Type B pancreatic cell (in vitro differentiated cells): ENCODE measurements around the gene IRF3. TPM values are rescaled to one million over a fixed set of nuclear protein-coding genes. Genes with fewer than 3 reads are reported as not detected.

ENCODE experiments used
- DNase-seq: peaks from one replicate; pipeline ENCODE4 v3.0.0; 2021; ENCODE audit warnings: mixed read lengths; ENCODE audit not compliant: unreplicated experiment; ENCODE audit errors: extremely low spot score
- H3K27ac Mint-ChIP-seq: 2 replicates; pipeline ENCODE4 v1.8.0; 2021; ENCODE audit warnings: mild to moderate bottlenecking, mixed read lengths
- H3K27me3 Mint-ChIP-seq: 2 replicates; pipeline ENCODE4 v1.8.0; 2021; ENCODE audit warnings: mixed read lengths
- H3K36me3 Mint-ChIP-seq: 2 replicates; pipeline ENCODE4 v1.8.0; 2021; ENCODE audit warnings: mixed read lengths
- H3K4me1 Mint-ChIP-seq: one replicate; pipeline ENCODE4 v1.8.0; 2021; ENCODE audit warnings: mixed read lengths; ENCODE audit not compliant: unreplicated experiment
- H3K4me3 Mint-ChIP-seq: 2 replicates; pipeline ENCODE4 v1.8.0; 2021; ENCODE audit warnings: mild to moderate bottlenecking, mixed read lengths
- H3K9me3 Mint-ChIP-seq: 2 replicates; pipeline ENCODE4 v1.8.0; 2021; ENCODE audit warnings: mixed read lengths
- CTCF ChIP-seq: fragments of 200-600 bp; sonication (generic); conservative IDR thresholded peaks from 2 replicates; pipeline ENCODE4 v1.5.0; 2021; ENCODE audit warnings: antibody characterized with exemption, mild to moderate bottlenecking
- total RNA-seq: library from RNA; stranded (reverse); gene quantifications from 2 replicates; pipeline ENCODE4 v1.2.1, GENCODE V29; 2021; ENCODE audit warnings: low replicate concordance

Gene IRF3
- total RNA-seq, 1 donor from 2014 or later: 81.4 TPM

GRCh38 chr19:49689133-49690078, 23.7 kb upstream of the IRF3 start, which contains the start of gene ADM5:
Gene ADM5, plus strand, starts transcription at chr19:49689594. Its CDS starts 244 bp downstream, at chr19:49689838.
- peak within 1 kb of the TSS; percentile 87 for H3K27ac Mint-ChIP-seq
- peak; percentile 60 for TF ChIP-seq CTCF
- peaks cover 6% of the 10 kb centered on the region for H3K36me3 Mint-ChIP-seq
- DNase-seq: peak; percentile 75
- H3K9me3 Mint-ChIP-seq: no peaks in the 10 kb centered on the region
- H3K4me1 Mint-ChIP-seq: peaks cover 20% of the 10 kb centered on the region
- peak within 1 kb of the TSS; percentile 92 for H3K4me3 Mint-ChIP-seq
- H3K27me3 Mint-ChIP-seq: peaks cover 9% of the 10 kb centered on the region

DNA sequence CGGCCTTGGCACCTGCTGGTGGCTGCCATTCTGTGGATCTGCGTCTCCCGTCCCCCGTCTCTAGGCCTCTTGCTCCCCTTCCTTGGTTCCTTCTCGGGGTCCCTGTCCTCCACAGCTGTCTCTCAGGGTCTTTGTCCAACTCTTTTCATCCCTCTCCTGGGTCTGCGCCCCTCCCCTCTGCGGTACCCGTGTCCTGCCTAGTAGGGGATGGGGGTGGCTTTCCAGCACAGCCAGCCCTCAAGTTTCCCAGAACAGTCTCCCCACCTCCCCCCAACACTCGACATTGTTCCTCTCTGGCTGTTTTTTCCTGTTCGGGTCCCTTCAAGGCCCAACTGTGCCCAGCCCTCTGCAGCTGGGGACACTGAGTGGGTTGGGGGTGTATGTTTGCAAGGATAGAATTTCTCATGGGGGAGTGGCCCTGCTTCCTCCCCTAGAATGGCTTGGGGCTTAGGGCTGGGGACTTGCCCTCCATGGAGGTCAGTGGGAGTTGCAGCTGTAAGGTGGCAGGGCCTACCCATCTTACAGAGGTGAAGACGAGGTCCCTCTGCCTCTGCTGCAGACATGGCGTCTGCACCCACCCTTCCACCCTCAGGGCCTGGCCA, 23.0 kb upstream of the IRF3 start:
- H3K9me3 Mint-ChIP-seq: no peaks in the 10 kb centered on the region
- no peak for DNase-seq
- no peak for TF ChIP-seq CTCF
- H3K4me1 Mint-ChIP-seq: peaks cover 20% of the 10 kb centered on the region
- H3K36me3 Mint-ChIP-seq: peaks cover 11% of the 10 kb centered on the region
- H3K27me3 Mint-ChIP-seq: peaks cover 9% of the 10 kb centered on the region
- H3K4me3 Mint-ChIP-seq: no peak overlapping the region
- no peak overlapping the region for H3K27ac Mint-ChIP-seq

DNA sequence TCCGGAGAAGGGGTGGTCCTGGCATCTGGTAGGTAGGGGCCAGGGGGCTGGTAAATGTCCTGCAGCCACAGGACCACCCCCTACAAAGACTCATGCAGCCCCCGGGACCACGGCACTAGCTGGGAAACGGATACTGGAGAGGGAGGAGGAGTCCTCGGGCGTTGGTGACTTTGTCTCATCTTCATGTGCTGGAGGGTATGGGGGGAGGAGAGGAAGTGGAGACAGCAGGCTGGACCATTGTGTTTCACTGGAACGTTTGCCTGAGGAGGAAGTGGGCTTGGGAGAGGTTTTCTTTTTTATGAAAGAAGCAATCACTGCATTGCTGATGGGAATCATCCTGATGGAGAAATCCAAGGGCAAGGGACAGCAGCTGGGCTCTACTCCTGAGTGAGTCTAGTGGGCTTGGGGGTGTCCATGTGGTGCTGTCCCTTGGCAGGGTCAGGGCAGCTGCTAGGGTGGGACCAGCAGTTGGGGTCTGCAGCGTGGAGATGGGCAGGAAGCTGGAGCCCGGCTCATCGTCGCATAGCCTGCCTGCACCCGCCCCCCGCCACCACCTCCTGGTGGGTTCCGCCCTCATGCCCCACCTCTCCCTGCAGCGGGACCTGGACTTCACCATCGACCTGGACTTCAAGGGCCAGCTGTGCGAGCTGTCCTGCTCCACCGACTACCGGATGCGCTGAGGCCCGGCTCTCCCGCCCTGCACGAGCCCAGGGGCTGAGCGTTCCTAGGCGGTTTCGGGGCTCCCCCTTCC, 22.1 kb upstream of the IRF3 start:
- H3K4me1 Mint-ChIP-seq: peaks cover 20% of the 10 kb centered on the region
- H3K9me3 Mint-ChIP-seq: no peaks in the 10 kb centered on the region
- peaks cover 11% of the 10 kb centered on the region for H3K36me3 Mint-ChIP-seq
- H3K27me3 Mint-ChIP-seq: peaks cover 9% of the 10 kb centered on the region
- peak overlapping the region; percentile 55 for H3K4me3 Mint-ChIP-seq
- peak; percentile 68 for DNase-seq
- H3K27ac Mint-ChIP-seq: no peak overlapping the region
- TF ChIP-seq CTCF: no peak

DNA sequence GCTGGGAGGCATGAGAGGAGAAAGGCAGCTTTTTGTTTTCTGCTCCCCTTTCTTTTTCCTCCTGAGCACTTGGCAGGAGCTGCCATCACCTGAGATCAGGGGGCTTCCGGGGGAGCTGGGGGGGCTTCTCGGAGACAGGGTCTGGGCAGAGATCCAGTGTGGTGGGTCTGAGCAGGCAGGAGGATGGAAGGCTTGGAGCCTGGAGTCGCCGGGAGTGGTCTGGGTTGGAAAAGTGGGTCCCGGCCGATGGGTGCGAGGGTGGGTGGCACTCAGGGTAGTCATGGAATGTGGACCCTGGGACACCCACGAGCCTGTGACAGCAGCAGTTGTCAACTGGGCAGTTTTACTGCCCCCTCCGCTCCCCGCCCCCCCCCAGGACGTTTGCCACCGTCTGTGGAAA, 21.5 kb upstream of the IRF3 start:
- Mint-ChIP-seq H3K9me3 (no peaks in the 10 kb centered on the region), H3K4me1 (peaks cover 20% of the 10 kb centered on the region), H3K27me3 (peaks cover 9% of the 10 kb centered on the region), H3K27ac (no peak overlapping the region), H3K36me3 (peaks cover 11% of the 10 kb centered on the region), H3K4me3 (no peak overlapping the region)
- DNase-seq: no peak
- TF ChIP-seq CTCF: no peak

DNA sequence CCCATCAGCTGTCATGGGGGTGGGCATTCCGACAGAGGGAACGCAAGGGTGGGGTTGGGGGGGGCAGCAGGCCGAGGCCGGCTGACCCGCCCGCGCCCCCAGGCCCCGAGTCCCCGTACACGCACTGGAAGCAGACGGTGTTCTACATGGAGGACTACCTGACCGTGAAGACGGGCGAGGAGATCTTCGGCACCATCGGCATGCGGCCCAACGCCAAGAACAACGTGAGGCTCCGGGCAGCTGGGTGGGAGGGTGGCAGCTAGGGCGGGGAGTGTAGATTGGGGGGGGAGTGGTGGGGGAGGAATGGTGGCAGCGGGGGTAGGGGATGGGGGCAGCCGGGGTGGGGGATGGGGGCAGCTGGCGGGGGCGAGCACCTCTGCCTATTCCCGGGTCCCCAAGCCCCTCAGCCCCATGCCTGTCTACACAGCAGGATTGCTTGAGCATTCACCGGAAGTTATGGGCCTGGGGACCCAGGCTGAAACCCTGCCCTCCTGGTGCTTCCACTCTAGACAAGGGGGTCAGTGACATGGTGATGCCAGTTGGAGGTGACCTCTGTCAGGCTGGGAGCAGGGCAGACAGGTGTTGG, 20.9 kb upstream of the IRF3 start:
- Mint-ChIP-seq H3K27ac (no peak overlapping the region), H3K36me3 (peaks cover 11% of the 10 kb centered on the region), H3K27me3 (peaks cover 9% of the 10 kb centered on the region), H3K9me3 (no peaks in the 10 kb centered on the region), H3K4me1 (peaks cover 20% of the 10 kb centered on the region), H3K4me3 (no peak overlapping the region)
- no peak for TF ChIP-seq CTCF
- DNase-seq: no peak
